HG02623 (cell line): Measurements from ENCODE around the gene MKI67.

Experiments used
- ATAC-seq: cut with Tn5 transposase; IDR thresholded peaks from one replicate; pipeline ENCODE4 v1.9.1; 2021; ENCODE audit warnings: moderate library complexity; ENCODE audit not compliant: unreplicated experiment

Gene MKI67

GRCh38 chr10:128055061-128055868 is 71.0 kb downstream of the MKI67 start:
- no peak for ATAC-seq

DNA sequence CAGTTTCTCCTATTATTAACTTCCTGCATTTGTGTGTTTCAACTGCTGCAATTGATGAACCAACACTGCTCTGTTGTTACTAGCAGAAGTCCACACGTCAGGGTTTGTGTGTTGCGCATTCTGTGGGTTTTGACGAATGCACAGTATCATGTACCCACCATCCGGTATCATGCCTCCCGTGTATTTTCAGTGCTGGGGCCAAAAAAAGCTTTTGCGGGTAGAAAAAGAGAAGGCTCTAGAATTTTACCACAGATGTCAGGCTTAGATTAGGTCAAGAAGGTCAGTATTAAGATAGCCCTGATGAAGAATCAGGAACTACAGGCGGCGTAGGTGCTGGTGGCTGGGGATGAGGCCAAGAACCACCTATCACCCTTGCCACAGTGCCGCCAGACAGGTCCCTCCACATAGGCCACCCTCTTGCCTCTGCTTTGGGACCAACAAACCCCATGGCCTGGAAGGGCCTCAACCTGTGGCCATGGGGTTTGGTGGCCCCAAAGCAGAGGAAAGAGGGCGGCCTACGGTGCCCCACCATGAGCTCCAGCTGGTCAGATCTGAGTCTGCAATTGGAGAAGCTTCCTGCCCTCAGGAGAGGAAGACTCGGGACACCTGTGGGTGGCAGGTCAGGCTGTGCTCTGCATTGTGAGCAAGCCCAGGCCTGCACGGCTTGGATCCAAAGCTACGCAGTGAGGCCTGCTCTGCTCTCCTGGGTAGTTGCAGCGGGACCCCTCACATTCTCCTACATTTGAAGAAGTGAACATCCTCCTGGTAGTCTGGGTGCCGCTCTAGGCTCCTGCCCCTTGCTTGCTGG is 71.9 kb downstream of the MKI67 start:
- no peak for ATAC-seq

- no peak for ATAC-seq
Measured at GRCh38 chr10:128053356-128053755, 72.9 kb downstream of the MKI67 start.

GRCh38 chr10:128052696-128053095 is 73.5 kb downstream of the MKI67 start:
- no peak for ATAC-seq

- ATAC-seq: no peak
Measured at GRCh38 chr10:128051548-128051947, 74.7 kb downstream of the MKI67 start.

- ATAC-seq: no peak
Measured at GRCh38 chr10:128050936-128051335, 75.3 kb downstream of the MKI67 start.

DNA sequence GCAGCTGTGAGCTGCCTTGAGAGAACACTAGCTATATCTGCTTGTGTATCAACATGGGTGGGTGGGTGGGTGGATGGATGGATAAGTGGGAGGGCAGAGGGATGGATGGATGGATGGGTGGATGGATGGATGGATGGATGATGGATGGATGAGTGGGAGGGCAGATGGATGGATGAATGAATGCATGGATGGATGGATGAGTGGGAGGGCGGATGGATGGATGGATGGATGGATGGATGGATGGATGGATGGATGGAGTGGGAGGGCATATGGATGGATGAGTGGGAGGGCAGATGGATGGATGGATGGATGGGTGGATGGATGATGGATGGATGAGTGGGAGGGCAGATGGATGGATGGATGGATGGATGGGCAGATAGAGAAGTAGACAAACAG is 76.1 kb downstream of the MKI67 start:
- no peak for ATAC-seq

DNA sequence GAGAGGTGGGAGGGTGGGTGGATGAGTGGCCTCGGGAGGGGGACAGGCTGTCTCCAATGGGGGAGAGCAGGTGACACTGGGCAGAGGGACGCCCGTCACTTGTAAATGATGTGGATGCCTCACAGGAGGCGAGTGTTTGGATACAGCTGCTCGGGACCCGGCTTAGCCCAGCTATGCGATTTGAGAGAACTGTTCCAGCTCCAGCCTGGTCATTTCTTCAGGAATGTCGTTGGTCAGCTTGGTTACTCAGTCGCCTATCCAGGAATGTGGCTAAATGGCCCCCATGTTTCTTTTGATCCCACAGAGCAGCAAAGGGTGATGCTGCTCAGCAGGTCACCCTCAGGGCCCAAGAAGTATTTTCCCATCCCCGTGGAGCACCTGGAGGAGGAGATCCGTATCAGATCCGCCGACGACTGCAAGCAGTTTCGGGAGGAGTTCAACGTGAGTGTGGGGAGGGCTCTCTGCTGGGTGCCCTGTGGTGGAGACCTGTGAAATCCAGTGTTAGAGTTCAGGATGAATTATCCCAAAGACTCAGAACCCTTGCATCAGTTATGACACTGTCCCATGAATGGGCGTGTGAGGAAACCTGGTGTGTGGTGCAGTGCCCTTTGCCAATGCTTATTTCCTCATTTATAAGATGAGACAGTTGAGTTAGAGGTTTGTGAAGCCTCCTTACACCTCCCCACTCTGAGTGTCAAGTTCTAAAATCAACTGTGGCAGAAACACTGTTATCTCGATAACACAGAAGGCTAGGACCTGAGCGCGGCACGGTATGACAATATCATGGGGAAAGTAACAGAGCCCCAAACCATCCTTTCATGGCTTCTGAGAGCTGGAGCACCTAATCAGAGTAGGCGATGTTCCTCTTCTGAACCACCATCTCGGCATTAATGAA is 76.8 kb downstream of the MKI67 start:
- ATAC-seq: no peak

GRCh38 chr10:128048819-128049210 is 77.4 kb downstream of the MKI67 start:
- no peak for ATAC-seq

GRCh38 chr10:128047991-128048818 is 78.0 kb downstream of the MKI67 start:
- ATAC-seq: peak; percentile 25

- peak; percentile 98 for ATAC-seq
Measured at GRCh38 chr10:128047351-128047750, 78.9 kb downstream of the MKI67 start.

GRCh38 chr10:128046953-128047290 is 79.3 kb downstream of the MKI67 start:
- ATAC-seq: peak; percentile 1
